ENCODE results near the gene ZNF700. TPM values are rescaled to one million over a fixed set of nuclear protein-coding genes. Genes with fewer than 3 reads are reported as not detected.

ZNF700 gene
- total RNA-seq, 4 donors from 2014 or later = 25.8 to 38.3 (median 29.1) TPM

GRCh38 chr19:11942008-11942842 is 17.3 kb downstream of the ZNF700 start:
- TF ChIP-seq POLR2AphosphoS5 (IDR thresholded peaks at IDR 0.05) = no peak
- no peak for TF ChIP-seq EP300 (IDR thresholded peaks at IDR 0.05; ENCODE audit: low read depth)
- 92 to 97% methylated on average over 10 of the region's 10 CpGs for WGBS, 2 donors (ENCODE audit: low coverage in 1 of 2)
- peaks cover 84 to 87% of the 10 kb centered on the region in 2 donors for H3K9me3 ChIP-seq
- in situ Hi-C loops (cut with MboI; ENCODE audit: low pct_ligation_motif_present in 1 of 4, low pct_unique_long_range_greater_than_20kb in 1 of 4, low sequenced_read_pairs in 3 of 4) (no loop called here), intact Hi-C loops (cut with DNase I; ENCODE audit: low total_unique reads) (no loop called here)
- H3K27me3 ChIP-seq = no peaks in the 10 kb centered on the region
- no peaks in the 10 kb centered on the region for H3K4me1 ChIP-seq
- no peak for DNase-seq
- no peak overlapping the region for H3K4me3 ChIP-seq
- no peak overlapping the region for H3K27ac ChIP-seq
- H3K36me3 ChIP-seq = peaks cover 2 to 81% (median 37%) of the 10 kb centered on the region in 4 donors

GRCh38 chr19:11942843-11943108 is 17.9 kb downstream of the ZNF700 start:
- intact Hi-C loops (cut with DNase I; ENCODE audit: low total_unique reads) (no loop called here), in situ Hi-C loops (cut with MboI; ENCODE audit: low pct_ligation_motif_present in 1 of 4, low pct_unique_long_range_greater_than_20kb in 1 of 4, low sequenced_read_pairs in 3 of 4) (no loop called here)
- peaks cover 2 to 81% (median 38%) of the 10 kb centered on the region in 4 donors for H3K36me3 ChIP-seq
- peaks cover 84 to 89% of the 10 kb centered on the region in 2 donors for H3K9me3 ChIP-seq
- no peaks in the 10 kb centered on the region for H3K4me1 ChIP-seq
- no peak for TF ChIP-seq POLR2AphosphoS5 (IDR thresholded peaks at IDR 0.05)
- TF ChIP-seq CTCF (IDR thresholded peaks at IDR 0.05) = no peak
- no peak for TF ChIP-seq POLR2A (IDR thresholded peaks at IDR 0.05)
- no peak for TF ChIP-seq EP300 (IDR thresholded peaks at IDR 0.05; ENCODE audit: low read depth)
- no peak for DNase-seq
- no peaks in the 10 kb centered on the region for H3K27me3 ChIP-seq
- H3K27ac ChIP-seq = no peak overlapping the region
- no peak overlapping the region for H3K4me3 ChIP-seq

- Histone ChIP-seq H3K4me3 (no peak overlapping the region), H3K27ac (no peak overlapping the region), H3K27me3 (no peaks in the 10 kb centered on the region), H3K4me1 (no peaks in the 10 kb centered on the region), H3K9me3 (peaks cover 97 to 98% of the 10 kb centered on the region in 2 donors), H3K36me3 (peaks cover 17 to 95% (median 51%) of the 10 kb centered on the region in 4 donors)
- TF ChIP-seq POLR2AphosphoS5 (IDR thresholded peaks at IDR 0.05) = no peak
- TF ChIP-seq EP300 (IDR thresholded peaks at IDR 0.05; ENCODE audit: low read depth) = no peak
- no peak for TF ChIP-seq POLR2A (IDR thresholded peaks at IDR 0.05)
- no peak for TF ChIP-seq CTCF (IDR thresholded peaks at IDR 0.05)
- intact Hi-C loops (cut with DNase I; ENCODE audit: low total_unique reads) = no loop called here
- in situ Hi-C loops (cut with MboI; ENCODE audit: low pct_ligation_motif_present in 1 of 4, low pct_unique_long_range_greater_than_20kb in 1 of 4, low sequenced_read_pairs in 3 of 4) = no loop called here
- DNase-seq = no peak
- 97% methylated on average over 4 of the region's 4 CpGs; no CpG with 5 or more reads in 1 of the 2 donors for WGBS, 2 donors (ENCODE audit: low coverage in 1 of 2)
These were observed 19.7 kb downstream of the ZNF700 start for GRCh38 chr19:11944656-11945055.

- in situ Hi-C loops (cut with MboI; ENCODE audit: low pct_ligation_motif_present in 1 of 4, low pct_unique_long_range_greater_than_20kb in 1 of 4, low sequenced_read_pairs in 3 of 4) = no loop called here
- H3K9me3 ChIP-seq = peaks cover 86 to 99% of the 10 kb centered on the region in 2 donors
- no peak overlapping the region for H3K27ac ChIP-seq
- no peaks in the 10 kb centered on the region for H3K27me3 ChIP-seq
- peaks cover 20 to 83% (median 49%) of the 10 kb centered on the region in 4 donors for H3K36me3 ChIP-seq
- intact Hi-C loops (cut with DNase I; ENCODE audit: low total_unique reads) = no loop called here
- no peaks in the 10 kb centered on the region for H3K4me1 ChIP-seq
- TF ChIP-seq CTCF (IDR thresholded peaks at IDR 0.05) (no peak), POLR2A (IDR thresholded peaks at IDR 0.05) (no peak), POLR2AphosphoS5 (IDR thresholded peaks at IDR 0.05) (no peak), EP300 (IDR thresholded peaks at IDR 0.05; ENCODE audit: low read depth) (no peak)
- 83 to 98% methylated on average over 3 of the region's 3 CpGs for WGBS, 2 donors (ENCODE audit: low coverage in 1 of 2)
- DNase-seq = no peak
- no peak overlapping the region for H3K4me3 ChIP-seq
These were observed 23.7 kb downstream of the ZNF700 start for GRCh38 chr19:11948646-11949045.
